LHCN-M2 (cell line): ENCODE measurements around the gene SERPINB6. TPM values are rescaled to one million over a fixed set of nuclear protein-coding genes. Genes with fewer than 3 reads are reported as not detected.
"Not testable (repeated sequence)": the region's sequence is repeated elsewhere in the genome, so short reads cannot be mapped to it uniquely, and the experiment has no call there.

ENCODE experiments used
- DNase-seq: peaks from one replicate; pipeline ENCODE4 v3.0.0-alpha.2; 2012; ENCODE audit warnings: low read depth
- total RNA-seq: library from RNA; depleted of rRNA; stranded (reverse); fragments of >200 nt; gene quantifications from 2 replicates; pipeline ENCODE4 v1.2.3, GENCODE V29; 2014

Gene SERPINB6
- total RNA-seq, 1 experiment from 2014 or later: 150 TPM

- DNase-seq: peak; percentile 74
Measured at GRCh38 chr6:2999618-3000557, 28.5 kb upstream of the SERPINB6 start, which contains the start of gene NQO2. TSS of gene NQO2 (plus strand) at chr6:2999894. CDS start at chr6:3006553, 6,659 bp downstream.

GRCh38 chr6:2998998-2999617 is 27.7 kb upstream of the SERPINB6 start:
- DNase-seq: peak; percentile 68

- not testable (repeated sequence) for DNase-seq
Measured at GRCh38 chr6:2998249-2998997, 27.1 kb upstream of the SERPINB6 start.

GRCh38 chr6:2993755-2994317 is 22.5 kb upstream of the SERPINB6 start:
- no peak for DNase-seq

GRCh38 chr6:2992330-2992979 is 21.1 kb upstream of the SERPINB6 start:
- DNase-seq: no peak

- no peak for DNase-seq
Measured at GRCh38 chr6:2990932-2991506, 19.7 kb upstream of the SERPINB6 start.

GRCh38 chr6:2990248-2990931 is 19.0 kb upstream of the SERPINB6 start:
- peak; percentile 37 for DNase-seq

- peak; percentile 98 for DNase-seq
Measured at GRCh38 chr6:2989332-2990247, 18.2 kb upstream of the SERPINB6 start.

GRCh38 chr6:2988426-2989331 is 17.3 kb upstream of the SERPINB6 start:
- peak; percentile 97 for DNase-seq

GRCh38 chr6:2988094-2988425 is 16.7 kb upstream of the SERPINB6 start:
- DNase-seq: no peak

GRCh38 chr6:2986722-2987221 is 15.4 kb upstream of the SERPINB6 start:
- peak; percentile 75 for DNase-seq

- DNase-seq: no peak
Measured at GRCh38 chr6:2984738-2985406, 13.5 kb upstream of the SERPINB6 start.

GRCh38 chr6:2982426-2983117 is 11.2 kb upstream of the SERPINB6 start:
- DNase-seq: no peak

GRCh38 chr6:2980465-2980855 is 9.1 kb upstream of the SERPINB6 start:
- DNase-seq: no peak

- DNase-seq: no peak
Measured at GRCh38 chr6:2979819-2980464, 8.6 kb upstream of the SERPINB6 start.

- DNase-seq: no peak
Measured at GRCh38 chr6:2978923-2979322, 7.6 kb upstream of the SERPINB6 start.
